Stomach (tissue), 4 donors: ENCODE results near the gene ATP6V0E2.

Experiments
- CTCF ChIP-seq, 7 experiments: fragments of 450-650 bp in 4 of 7; fragments of 200-600 bp in 3 of 7; sonication (generic) in 3 of 7; IDR thresholded peaks; one replicate each; pipeline ENCODE4 v1.5.1; 2016 to 2019; ENCODE audit warnings: antibody characterized with exemption in 7 of 7, control low read depth in 2 of 7, mild to moderate bottlenecking in 1 of 7
- EP300 ChIP-seq: sonication (generic); formaldehyde crosslinking; IDR thresholded peaks from one replicate; pipeline ENCODE4 v1.6.1; 2017; ENCODE audit warnings: antibody characterized with exemption
- POLR2A ChIP-seq, 4 donors: fragments of 450-650 bp; IDR thresholded peaks; one replicate each; pipeline ENCODE4 v1.6.1; 2016; ENCODE audit warnings: antibody characterized with exemption in 4 of 4, control low read depth in 2 of 4, mild to moderate bottlenecking in 1 of 4, moderate library complexity in 1 of 4
- POLR2AphosphoS5 ChIP-seq, 3 donors: sonication (generic); formaldehyde crosslinking; IDR thresholded peaks; one replicate each; pipeline ENCODE4 v1.6.1; 2016; ENCODE audit warnings: antibody characterized with exemption in 3 of 3

- TF ChIP-seq CTCF (IDR thresholded peaks at IDR 0.05) (no peak), EP300 (no peak), POLR2A (IDR thresholded peaks at IDR 0.05) (no peak), POLR2AphosphoS5 (IDR thresholded peaks at IDR 0.05) (no peak)
These were observed 13.9 kb upstream of the ATP6V0E2 start for GRCh38 chr7:149859876-149860275.
